ENCODE data around the gene IGDCC3. TPM values are rescaled to one million over a fixed set of nuclear protein-coding genes. Genes with fewer than 3 reads are reported as not detected.
A peak's percentile ranks its signal among the peaks of the same experiment; 100 is the strongest.

IGDCC3 gene
- total and polyA plus RNA-seq, 10 of the 15 experiments (the other 5 are each of a cell fraction or from before 2014, with no cell fraction given): 0.10 to 0.20 (median 0.15) TPM; not detected in 7

GRCh38 chr15:65421360-65422215, 43.8 kb upstream of the IGDCC3 start:
- peak overlapping the region; percentile 30; the same call in 1 of the 2 replicates for H3K9ac ChIP-seq (ENCODE audit: control insufficient read depth, insufficient read depth, low read length)
- TF ChIP-seq MAX (IDR thresholded peaks at IDR 0.05; ENCODE audit: low read depth, low read length) (peak; percentile 49; the same call in 1 of the 2 replicates), HDGF (IDR thresholded peaks at IDR 0.05) (no peak), SRF (IDR thresholded peaks at IDR 0.05; ENCODE audit: low read depth in 2 of 2, low read length in 2 of 2) (no peak), REST (IDR thresholded peaks at IDR 0.05; ENCODE audit: low read depth, low read length) (no peak), JUND (IDR thresholded peaks at IDR 0.05; ENCODE audit: low read depth, low read length) (no peak), ZBTB40 (IDR thresholded peaks at IDR 0.05; ENCODE audit: borderline replicate concordance) (peak; percentile 25; the same call in 1 of the 2 replicates), EP300 (IDR thresholded peaks at IDR 0.05; ENCODE audit: borderline replicate concordance in 1 of 2, control insufficient read depth in 1 of 2, low read depth in 2 of 2, low read length in 2 of 2) (peak; percentile 19 to 30; a peak in 2 of 4 replicates), ZNF687 (IDR thresholded peaks at IDR 0.05) (peak; percentile 19)

More at GRCh38 chr15:65421360-65422215, 43.8 kb upstream of the IGDCC3 start:
- WGBS (ENCODE audit: insufficient coverage, insufficient replicate concordance, low lambda C conversion rate, missing lambda C conversion rate): 10% methylated on average over 33 of the region's 39 CpGs
- ATAC-seq (peak; percentile 86), FAIRE-seq (peak; percentile 64), DNase-seq (ENCODE audit: low read depth, low spot score) (no peak)
- Histone ChIP-seq H4K20me1 (ENCODE audit: control insufficient read depth, insufficient read depth) (no peaks in the 10 kb centered on the region), H3K9me3 (replicated peaks; ENCODE audit: control insufficient read depth, insufficient read depth, low read length) (no peaks in the 10 kb centered on the region), H3K4me1 (ENCODE audit: control insufficient read depth, insufficient read depth, low read length) (peaks cover 7% of the 10 kb centered on the region), H2AFZ (ENCODE audit: control insufficient read depth, low read depth, low read length) (peak overlapping the region; percentile 48), H3K4me3 (peak overlapping the region; percentile 58; the same call in 1 of the 2 replicates), H3K27me3 (replicated peaks in 1 of 2; ENCODE audit: control insufficient read depth in 2 of 2, insufficient read depth in 2 of 2, low read length in 1 of 2) (peaks cover 2 to 11% of the 10 kb centered on the region in 2 experiments), H3K27ac (ENCODE audit: control insufficient read depth, insufficient read depth) (peak overlapping the region; percentile 18; the same call in 1 of the 2 replicates), H3K79me2 (ENCODE audit: control insufficient read depth, insufficient read depth, low read length) (no peaks in the 10 kb centered on the region), H3K36me3 (ENCODE audit: control insufficient read depth in 2 of 2, insufficient read depth in 2 of 2, low read length in 1 of 2) (no peaks in the 10 kb centered on the region), H3K4me2 (ENCODE audit: control insufficient read depth, insufficient read depth) (peak overlapping the region; percentile 95)
- SMC1A ChIA-PET (ENCODE audit: uncharacterized antibody, unreplicated experiment): interaction anchor here (0.8 to 3.6 kb wide), 7 partner anchors 10 to 127 kb away, joined by 3 to 38 read pairs (median 3); no protein-coding TSS in a partner anchor
- RAD21 ChIA-PET (ENCODE audit: unreplicated experiment): interaction anchor here (0.7 to 2.4 kb wide), 7 partner anchors 9 to 770 kb away, joined by 3 to 12 read pairs (median 5); no protein-coding TSS in a partner anchor
- intact Hi-C loops (cut with micrococcal nuclease; ENCODE audit: unreplicated experiment): no loop called here
- CTCF ChIA-PET: interaction anchor here (0.7 to 3.5 kb wide), 8 partner anchors 9 to 103 kb away, joined by 3 to 18 read pairs (median 5); no protein-coding TSS in a partner anchor
- BruUV-seq (replicated peaks): TSS peak; percentile 95
- in situ Hi-C loops (cut with MboI): no loop called here
- POLR2A ChIA-PET: interaction anchor here (0.6 to 3.2 kb wide), 8 partner anchors 9 to 1642 kb away, joined by 3 to 14 read pairs (median 4); partner anchors contain the start of gene HACD3
